ES-I3 (cell line): Measurements from ENCODE around the gene SLC7A1.

Source experiments
- H3K36me3 ChIP-seq: 2 replicates; pipeline ENCODE4 v1.6.1; 2013; ENCODE audit warnings: mild to moderate bottlenecking, low read length, control low read depth, moderate library complexity; ENCODE audit not compliant: insufficient read depth
- H3K4me1 ChIP-seq: 2 replicates; pipeline ENCODE4 v1.6.1; 2013; ENCODE audit warnings: mild to moderate bottlenecking, control low read depth, low read length; ENCODE audit not compliant: insufficient read depth
- H3K9ac ChIP-seq: 2 replicates; pipeline ENCODE4 v1.6.1; 2013; ENCODE audit warnings: low read depth, mild to moderate bottlenecking, low read length, moderate library complexity
- H3K9me3 ChIP-seq: 2 replicates; pipeline ENCODE4 v1.6.1; 2013; ENCODE audit warnings: mild to moderate bottlenecking, low read length, moderate library complexity; ENCODE audit not compliant: control insufficient read depth, insufficient read depth

Gene SLC7A1

GRCh38 chr13:29498426-29499040 lies 97.0 kb downstream of the SLC7A1 start:
- H3K36me3 ChIP-seq: no peaks in the 10 kb centered on the region
- H3K4me1 ChIP-seq: peaks cover 3% of the 10 kb centered on the region; the same call in 1 of the 2 replicates
- H3K9ac ChIP-seq: no peak overlapping the region
- no peaks in the 10 kb centered on the region for H3K9me3 ChIP-seq

GRCh38 chr13:29497137-29497654 lies 98.3 kb downstream of the SLC7A1 start:
- Histone ChIP-seq H3K9me3 (no peaks in the 10 kb centered on the region), H3K36me3 (no peaks in the 10 kb centered on the region), H3K4me1 (peaks cover 3% of the 10 kb centered on the region; the same call in 1 of the 2 replicates), H3K9ac (no peak overlapping the region)

- Histone ChIP-seq H3K4me1 (peaks cover 3% of the 10 kb centered on the region; the same call in 1 of the 2 replicates), H3K9me3 (no peaks in the 10 kb centered on the region), H3K36me3 (no peaks in the 10 kb centered on the region), H3K9ac (no peak overlapping the region)
These were observed 99.2 kb downstream of the SLC7A1 start for GRCh38 chr13:29496241-29496712.

- Histone ChIP-seq H3K36me3 (no peaks in the 10 kb centered on the region), H3K9me3 (no peaks in the 10 kb centered on the region), H3K4me1 (peaks cover 3% of the 10 kb centered on the region; the same call in 1 of the 2 replicates), H3K9ac (no peak overlapping the region)
These were observed 101.0 kb downstream of the SLC7A1 start for GRCh38 chr13:29494520-29494919.

GRCh38 chr13:29493796-29494195 lies 101.7 kb downstream of the SLC7A1 start:
- no peaks in the 10 kb centered on the region for H3K36me3 ChIP-seq
- H3K9me3 ChIP-seq: no peaks in the 10 kb centered on the region
- no peak overlapping the region for H3K9ac ChIP-seq
- H3K4me1 ChIP-seq: peaks cover 3% of the 10 kb centered on the region; the same call in 1 of the 2 replicates

GRCh38 chr13:29491248-29491647 lies 104.2 kb downstream of the SLC7A1 start:
- no peaks in the 10 kb centered on the region; the same call in 1 of the 2 replicates for H3K4me1 ChIP-seq
- H3K36me3 ChIP-seq: no peaks in the 10 kb centered on the region

GRCh38 chr13:29490561-29490885 lies 105.0 kb downstream of the SLC7A1 start:
- Histone ChIP-seq H3K4me1 (no peaks in the 10 kb centered on the region; the same call in 1 of the 2 replicates), H3K9ac (no peak overlapping the region), H3K36me3 (no peaks in the 10 kb centered on the region), H3K9me3 (no peaks in the 10 kb centered on the region)

More at GRCh38 chr13:29491248-29491647, 104.2 kb downstream of the SLC7A1 start:
- Histone ChIP-seq H3K9ac (no peak overlapping the region), H3K9me3 (no peaks in the 10 kb centered on the region)

GRCh38 chr13:29489650-29490560 lies 105.6 kb downstream of the SLC7A1 start:
- no peaks in the 10 kb centered on the region; the same call in 1 of the 2 replicates for H3K4me1 ChIP-seq
- no peak overlapping the region for H3K9ac ChIP-seq
- no peaks in the 10 kb centered on the region for H3K9me3 ChIP-seq
- no peaks in the 10 kb centered on the region for H3K36me3 ChIP-seq

- Histone ChIP-seq H3K9me3 (no peaks in the 10 kb centered on the region), H3K4me1 (peaks cover 5% of the 10 kb centered on the region), H3K9ac (no peak overlapping the region), H3K36me3 (no peaks in the 10 kb centered on the region)
These were observed 107.7 kb downstream of the SLC7A1 start for GRCh38 chr13:29487466-29488454.

GRCh38 chr13:29486551-29486950 lies 108.9 kb downstream of the SLC7A1 start:
- no peaks in the 10 kb centered on the region for H3K36me3 ChIP-seq
- H3K9ac ChIP-seq: no peak overlapping the region
- peaks cover 5% of the 10 kb centered on the region for H3K4me1 ChIP-seq
- H3K9me3 ChIP-seq: no peaks in the 10 kb centered on the region

- H3K9ac ChIP-seq: no peak overlapping the region
- no peaks in the 10 kb centered on the region for H3K36me3 ChIP-seq
- H3K4me1 ChIP-seq: peaks cover 5% of the 10 kb centered on the region
- H3K9me3 ChIP-seq: no peaks in the 10 kb centered on the region
These were observed 110.7 kb downstream of the SLC7A1 start for GRCh38 chr13:29484796-29485195.

GRCh38 chr13:29484236-29484635 lies 111.3 kb downstream of the SLC7A1 start:
- Histone ChIP-seq H3K9ac (no peak overlapping the region), H3K4me1 (peaks cover 5% of the 10 kb centered on the region), H3K36me3 (no peaks in the 10 kb centered on the region), H3K9me3 (no peaks in the 10 kb centered on the region)

- Histone ChIP-seq H3K4me1 (peaks cover 5% of the 10 kb centered on the region), H3K9me3 (no peaks in the 10 kb centered on the region), H3K36me3 (no peaks in the 10 kb centered on the region), H3K9ac (no peak overlapping the region)
These were observed 111.9 kb downstream of the SLC7A1 start for GRCh38 chr13:29483623-29484022.

- H3K4me1 ChIP-seq: peaks cover 5% of the 10 kb centered on the region
- no peak overlapping the region for H3K9ac ChIP-seq
- H3K9me3 ChIP-seq: no peaks in the 10 kb centered on the region
- no peaks in the 10 kb centered on the region for H3K36me3 ChIP-seq
These were observed 112.3 kb downstream of the SLC7A1 start for GRCh38 chr13:29483211-29483610.
